Omental fat pad (tissue), 4 donors: ENCODE data around the gene TPSB2. TPM values are rescaled to one million over a fixed set of nuclear protein-coding genes. Genes with fewer than 3 reads are reported as not detected.

ENCODE experiments used
- ATAC-seq: fragments of 150-250 bp; one replicate; pipeline ENCODE4 v1.9.1; 2016; ENCODE audit warnings: mild to moderate bottlenecking, moderate library complexity; ENCODE audit not compliant: low FRiP score
- DNase-seq: peaks from one replicate; pipeline ENCODE4 v3.0.0-alpha.2; 2019; ENCODE audit warnings: low spot score
- CTCF ChIP-seq, 3 donors: fragments of 450-650 bp; IDR thresholded peaks; one replicate each; pipeline ENCODE4 v1.5.1; 2016 to 2017; ENCODE audit warnings: antibody characterized with exemption in 3 of 3, mild to moderate bottlenecking in 3 of 3, moderate library complexity in 2 of 3
- total RNA-seq, 4 donors: library from RNA; depleted of rRNA; stranded (reverse); fragments of >200 nt; gene quantifications; one replicate each; pipeline ENCODE4 v1.1.0, GENCODE V29; 2016

Gene TPSB2
- total RNA-seq, 4 donors from 2014 or later, result 10.1 to 112 (median 42.0) TPM

- no peak for DNase-seq
- ATAC-seq, result no peak
- no peak for TF ChIP-seq CTCF (IDR thresholded peaks at IDR 0.05)
These were observed 34.5 kb upstream of the TPSB2 start for GRCh38 chr16:1264345-1265089.

GRCh38 chr16:1263591-1264344 lies 33.8 kb upstream of the TPSB2 start:
- ATAC-seq (no peak), DNase-seq (no peak)
- TF ChIP-seq CTCF (IDR thresholded peaks at IDR 0.05), result no peak

GRCh38 chr16:1262846-1263221 lies 32.9 kb upstream of the TPSB2 start:
- ATAC-seq (no peak), DNase-seq (no peak)
- TF ChIP-seq CTCF (IDR thresholded peaks at IDR 0.05), result no peak

- no peak for ATAC-seq
These were observed 32.3 kb upstream of the TPSB2 start for GRCh38 chr16:1262210-1262845.

GRCh38 chr16:1261131-1261892 lies 31.3 kb upstream of the TPSB2 start:
- ATAC-seq (no peak), DNase-seq (no peak)
- no peak for TF ChIP-seq CTCF (IDR thresholded peaks at IDR 0.05)

More at GRCh38 chr16:1262210-1262845, 32.3 kb upstream of the TPSB2 start:
- no peak for DNase-seq
- TF ChIP-seq CTCF (IDR thresholded peaks at IDR 0.05), result no peak

GRCh38 chr16:1260101-1260680 lies 30.2 kb upstream of the TPSB2 start:
- ATAC-seq, result no peak
- TF ChIP-seq CTCF (IDR thresholded peaks at IDR 0.05), result no peak
- no peak for DNase-seq
